ENCODE data around the gene REEP1. TPM values are rescaled to one million over a fixed set of nuclear protein-coding genes. Genes with fewer than 3 reads are reported as not detected.

REEP1 gene
- total and polyA plus RNA-seq, 8 donors = 1.4 to 7.0 (median 4.0) TPM

DNA sequence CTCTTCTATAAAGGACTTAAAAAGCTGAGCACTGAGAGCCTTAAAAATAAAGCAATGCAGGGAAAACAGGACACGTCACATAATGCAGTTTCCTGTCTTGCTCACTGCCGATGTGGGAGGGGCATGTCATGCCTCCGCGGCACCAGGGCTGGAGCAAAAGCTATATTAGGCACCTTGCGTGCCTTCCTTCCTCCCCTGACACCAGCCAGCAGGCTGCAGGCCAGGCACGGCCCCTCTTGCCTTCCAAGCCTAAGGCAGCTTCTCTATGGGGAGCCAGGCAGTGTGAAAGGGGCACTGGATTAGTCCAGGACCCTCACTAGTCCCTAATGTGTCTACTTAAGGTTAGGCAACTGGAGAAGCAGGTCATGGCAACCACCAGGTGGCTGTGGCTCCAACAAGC lies 111.8 kb downstream of the REEP1 start:
- peak in 1 of 4 donors; percentile 43 for ATAC-seq
- Histone ChIP-seq H3K4me1 (peaks cover 0 to 3% (median 0%) of the 10 kb centered on the region in 3 donors), H3K4me3 (no peak overlapping the region), H3K27ac (no peak overlapping the region), H3K36me3 (no peaks in the 10 kb centered on the region), H3K9me3 (no peaks in the 10 kb centered on the region), H3K27me3 (no peaks in the 10 kb centered on the region)
- 79 to 80% methylated on average over 6 of the region's 6 CpGs for WGBS, 2 donors
- no peak for TF ChIP-seq CTCF (IDR thresholded peaks at IDR 0.05)
- no peak for FAIRE-seq
- intact Hi-C loops (cut with DNase I) = loop anchor here in 2 of 3 donors (10.0 kb wide), 2 partner anchors 139 to 149 kb away; no protein-coding TSS in a partner anchor
- DNase-seq = no peak

DNA sequence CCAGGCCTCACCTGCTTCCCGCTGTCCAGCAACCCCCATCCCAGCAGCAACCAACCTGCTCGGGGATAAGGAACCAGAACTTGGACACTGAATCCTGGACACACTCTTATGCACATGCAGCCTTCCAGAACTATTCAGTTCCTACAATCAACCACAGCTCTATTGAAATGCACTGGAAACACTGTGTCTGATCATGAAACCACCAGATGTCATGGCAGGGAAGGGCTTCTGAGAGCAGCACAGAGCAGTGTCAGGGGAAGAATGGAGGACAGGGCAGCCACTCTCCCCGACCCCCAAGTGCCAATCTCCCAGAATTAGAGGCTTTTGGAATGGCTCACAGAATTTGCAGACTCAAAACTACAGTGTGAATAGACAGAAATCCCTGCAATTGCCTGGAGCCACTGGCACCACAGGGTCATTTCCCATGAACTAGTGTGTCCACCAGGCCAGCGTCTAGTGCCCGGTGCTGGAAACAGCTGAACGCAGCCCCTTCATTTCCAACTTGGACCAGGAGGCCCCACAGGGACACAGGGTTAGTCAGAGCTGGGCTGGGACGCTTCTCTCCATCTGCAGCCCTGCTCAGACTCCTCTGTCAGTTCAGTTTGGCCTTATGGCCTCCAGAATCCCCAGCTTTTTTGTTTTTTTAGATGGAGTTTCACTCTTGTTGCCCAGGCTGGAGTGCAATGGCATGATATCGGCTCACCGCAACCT lies 112.6 kb downstream of the REEP1 start:
- no peaks in the 10 kb centered on the region for H3K27me3 ChIP-seq
- H3K36me3 ChIP-seq = no peaks in the 10 kb centered on the region
- 89 to 92% methylated on average over 9 of the region's 9 CpGs for WGBS, 2 donors
- intact Hi-C loops (cut with DNase I) = loop anchor here (5.0 to 10.0 kb wide), 3 partner anchors 140 to 150 kb away; no protein-coding TSS in a partner anchor
- peaks cover 0 to 3% (median 0%) of the 10 kb centered on the region in 3 donors for H3K4me1 ChIP-seq
- no peak overlapping the region for H3K27ac ChIP-seq
- no peak for DNase-seq
- H3K9me3 ChIP-seq = no peaks in the 10 kb centered on the region
- TF ChIP-seq CTCF (IDR thresholded peaks at IDR 0.05) = no peak
- no peak overlapping the region for H3K4me3 ChIP-seq
- no peak for ATAC-seq
- no peak for FAIRE-seq

DNA sequence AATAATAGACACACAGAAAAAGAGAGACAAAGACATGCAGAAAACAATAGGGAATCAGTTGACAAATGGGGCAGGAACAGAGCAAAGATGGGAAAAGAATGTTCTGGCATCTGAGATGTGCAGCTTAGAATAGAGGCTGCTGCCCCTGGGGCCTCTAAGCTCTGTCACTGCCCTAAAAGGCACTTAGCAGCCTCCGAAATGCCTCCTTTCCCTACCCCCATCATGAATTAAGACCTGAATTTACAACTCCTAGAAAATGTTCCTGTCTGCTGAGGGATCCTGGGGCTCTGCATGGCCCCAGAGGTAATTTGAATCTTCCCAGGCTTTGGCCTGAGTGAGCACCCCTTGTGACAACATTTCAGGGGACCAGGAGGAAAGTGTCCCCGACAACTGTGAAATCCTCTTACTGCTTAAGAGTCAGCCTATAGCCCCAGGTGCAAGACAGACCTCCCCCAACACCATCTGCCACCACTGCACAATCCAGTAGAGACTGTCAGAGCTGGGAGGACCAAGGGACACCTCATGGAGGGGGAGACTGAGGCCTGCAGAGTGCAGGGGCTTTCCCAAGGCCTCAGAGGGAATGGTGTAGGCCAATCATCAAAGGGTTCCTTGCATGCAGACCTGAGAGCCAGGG lies 113.4 kb downstream of the REEP1 start:
- no peaks in the 10 kb centered on the region for H3K9me3 ChIP-seq
- no peak for FAIRE-seq
- no peaks in the 10 kb centered on the region for H3K36me3 ChIP-seq
- DNase-seq = no peak
- TF ChIP-seq CTCF (IDR thresholded peaks at IDR 0.05) = no peak
- H3K27me3 ChIP-seq = no peaks in the 10 kb centered on the region
- no peak overlapping the region for H3K27ac ChIP-seq
- no peak for ATAC-seq
- intact Hi-C loops (cut with DNase I) = loop anchor here (5.0 to 10.0 kb wide), 3 partner anchors 141 to 151 kb away; no protein-coding TSS in a partner anchor
- 93 to 98% methylated on average over 2 of the region's 2 CpGs for WGBS, 2 donors
- no peak overlapping the region for H3K4me3 ChIP-seq
- H3K4me1 ChIP-seq = peaks cover 0 to 3% (median 0%) of the 10 kb centered on the region in 3 donors

DNA sequence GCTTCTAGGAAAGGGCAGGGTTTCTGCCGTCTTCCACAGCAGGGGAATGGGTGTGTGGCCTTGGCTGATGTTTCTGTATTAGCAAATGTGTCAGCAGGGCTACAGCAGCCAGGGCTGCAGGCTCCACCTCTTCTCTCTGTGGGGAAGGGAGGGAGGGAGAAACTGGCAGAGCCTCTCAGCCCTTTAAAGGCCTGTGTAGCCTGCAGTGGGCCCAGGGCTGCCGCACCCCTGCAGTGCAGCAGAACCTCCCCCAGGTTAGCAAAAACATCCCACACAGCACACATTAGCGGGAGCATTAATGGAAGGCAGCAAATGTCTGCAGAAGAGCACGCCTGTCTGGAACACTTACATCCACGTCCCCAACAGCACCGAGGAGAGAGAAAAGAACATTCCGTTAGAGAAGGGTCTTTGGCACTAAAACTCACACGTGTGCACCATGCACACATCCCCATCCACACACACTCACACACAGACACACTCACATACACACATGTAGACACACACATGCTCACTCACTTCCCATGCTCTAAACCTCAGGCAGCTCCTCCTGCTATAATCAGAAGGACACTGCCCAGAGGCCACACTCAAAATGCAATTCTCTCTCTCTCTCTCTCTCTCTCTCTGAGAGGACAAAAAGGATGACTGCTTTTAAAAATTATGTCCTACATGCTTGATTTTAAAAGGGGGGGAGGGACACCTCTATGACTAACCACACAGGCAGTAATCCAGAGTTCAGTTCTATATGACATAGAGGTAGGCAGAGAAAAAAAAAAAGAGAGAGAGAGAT lies 114.1 kb downstream of the REEP1 start:
- intact Hi-C loops (cut with DNase I) = loop anchor here (5.0 to 10.0 kb wide), 3 partner anchors 141 to 151 kb away; no protein-coding TSS in a partner anchor
- Histone ChIP-seq H3K27me3 (no peaks in the 10 kb centered on the region), H3K9me3 (no peaks in the 10 kb centered on the region), H3K4me1 (peaks cover 0 to 3% (median 0%) of the 10 kb centered on the region in 3 donors), H3K27ac (no peak overlapping the region), H3K36me3 (no peaks in the 10 kb centered on the region), H3K4me3 (no peak overlapping the region)
- no peak for TF ChIP-seq CTCF (IDR thresholded peaks at IDR 0.05)
- 52 to 55% methylated on average over 8 of the region's 8 CpGs for WGBS, 2 donors
- ATAC-seq (peak; percentile 73 to 88 (median 79)), DNase-seq (peak in 4 of 6 donors; percentile 28 to 45 (median 36)), FAIRE-seq (no peak)

Measured in pancreas (tissue), 10 donors.